ENCODE measurements around the gene EIF4EBP2.

- TF ChIP-seq CTCF (IDR thresholded peaks at IDR 0.05; ENCODE audit: low read depth, low read length, missing input control) (no peak), GABPA (IDR thresholded peaks at IDR 0.05 in 1 of 2, conservative IDR thresholded peaks at IDR 0.05 in 1 of 2) (no peak)
Observed at GRCh38 chr10:70426823-70427222, 22.9 kb downstream of the EIF4EBP2 start.
